HG03575 (cell line): ENCODE data around the gene PON1.

ENCODE experiments used
- ATAC-seq: cut with Tn5 transposase; IDR thresholded peaks from one replicate; pipeline ENCODE4 v1.9.1; 2021; ENCODE audit not compliant: unreplicated experiment, insufficient number of reproducible peaks, low FRiP score; ENCODE audit errors: extremely low read depth

PON1 gene

GRCh38 chr7:95319570-95319969, 4.8 kb downstream of the PON1 start:
- no peak for ATAC-seq

GRCh38 chr7:95318501-95319100, 5.7 kb downstream of the PON1 start:
- ATAC-seq, result no peak

GRCh38 chr7:95317966-95318365, 6.4 kb downstream of the PON1 start:
- no peak for ATAC-seq

- ATAC-seq, result no peak
Observed at GRCh38 chr7:95317546-95317945, 6.8 kb downstream of the PON1 start.

- peak; percentile 65 for ATAC-seq
Observed at GRCh38 chr7:95316588-95316987, 7.7 kb downstream of the PON1 start.

- no peak for ATAC-seq
Observed at GRCh38 chr7:95312561-95312960, 11.8 kb downstream of the PON1 start.

- no peak for ATAC-seq
Observed at GRCh38 chr7:95311389-95311788, 12.9 kb downstream of the PON1 start.

GRCh38 chr7:95309951-95310350, 14.4 kb downstream of the PON1 start:
- ATAC-seq, result no peak

GRCh38 chr7:95304990-95305389, 19.3 kb downstream of the PON1 start:
- ATAC-seq, result no peak

- ATAC-seq, result no peak
Observed at GRCh38 chr7:95303013-95303905, 21.1 kb downstream of the PON1 start.

- no peak for ATAC-seq
Observed at GRCh38 chr7:95298091-95298490, 26.2 kb downstream of the PON1 start.

- ATAC-seq, result no peak
Observed at GRCh38 chr7:95297041-95297440, 27.3 kb downstream of the PON1 start.

GRCh38 chr7:95296456-95296855, 27.9 kb downstream of the PON1 start:
- no peak for ATAC-seq

- no peak for ATAC-seq
Observed at GRCh38 chr7:95295397-95295796, 28.9 kb downstream of the PON1 start.

GRCh38 chr7:95290166-95290830, 34.0 kb downstream of the PON1 start:
- no peak for ATAC-seq

- ATAC-seq, result no peak
Observed at GRCh38 chr7:95286096-95286495, 38.2 kb downstream of the PON1 start.

GRCh38 chr7:95279417-95279816, 44.9 kb downstream of the PON1 start:
- ATAC-seq, result no peak

GRCh38 chr7:95276114-95276513, 48.2 kb downstream of the PON1 start:
- no peak for ATAC-seq

GRCh38 chr7:95269640-95270039, 54.7 kb downstream of the PON1 start:
- ATAC-seq, result no peak

GRCh38 chr7:95267754-95268153, 56.6 kb downstream of the PON1 start:
- ATAC-seq, result no peak
